Measurements from ENCODE around the gene INSM1.

Gene INSM1

DNA sequence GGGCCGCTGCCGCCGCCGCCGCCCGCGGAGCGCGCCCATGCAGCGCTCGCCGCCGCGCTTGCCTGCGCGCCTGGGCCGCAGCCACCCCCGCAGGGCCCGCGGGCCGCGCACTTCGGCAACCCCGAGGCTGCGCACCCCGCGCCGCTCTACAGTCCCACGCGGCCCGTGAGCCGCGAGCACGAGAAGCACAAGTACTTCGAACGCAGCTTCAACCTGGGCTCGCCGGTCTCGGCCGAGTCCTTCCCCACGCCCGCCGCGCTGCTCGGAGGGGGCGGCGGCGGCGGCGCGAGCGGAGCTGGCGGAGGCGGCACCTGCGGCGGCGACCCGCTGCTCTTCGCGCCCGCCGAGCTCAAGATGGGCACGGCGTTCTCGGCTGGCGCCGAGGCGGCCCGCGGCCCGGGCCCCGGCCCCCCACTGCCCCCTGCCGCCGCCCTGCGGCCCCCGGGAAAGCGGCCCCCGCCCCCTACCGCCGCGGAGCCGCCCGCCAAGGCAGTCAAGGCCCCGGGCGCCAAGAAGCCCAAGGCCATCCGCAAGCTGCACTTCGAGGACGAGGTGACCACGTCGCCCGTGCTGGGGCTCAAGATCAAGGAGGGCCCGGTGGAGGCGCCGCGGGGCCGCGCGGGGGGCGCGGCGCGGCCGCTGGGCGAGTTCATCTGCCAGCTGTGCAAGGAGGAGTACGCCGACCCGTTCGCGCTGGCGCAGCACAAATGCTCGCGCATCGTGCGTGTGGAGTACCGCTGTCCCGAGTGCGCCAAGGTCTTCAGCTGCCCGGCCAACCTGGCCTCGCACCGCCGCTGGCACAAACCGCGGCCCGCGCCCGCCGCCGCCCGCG lies 730 bp downstream of the INSM1 start:
- H3K27ac ChIP-seq (ENCODE audit: insufficient read depth, low read length, poor library complexity, severe bottlenecking): no peak overlapping the region
- peaks cover 7% of the 10 kb centered on the region for H3K4me1 ChIP-seq (ENCODE audit: control insufficient read depth, insufficient read depth, low read length, poor library complexity, severe bottlenecking)
- H3K36me3 ChIP-seq (ENCODE audit: control insufficient read depth, insufficient read depth, low read length): no peaks in the 10 kb centered on the region
- no peak overlapping the region for H3K4me3 ChIP-seq (ENCODE audit: insufficient read depth, low read depth, low read length, poor library complexity, severe bottlenecking)
- H3K9me3 ChIP-seq (ENCODE audit: control insufficient read depth, low read length): no peaks in the 10 kb centered on the region
- H3K27me3 ChIP-seq (replicated peaks; ENCODE audit: control insufficient read depth, insufficient read depth, low read length, poor library complexity, severe bottlenecking): peaks cover 18% of the 10 kb centered on the region
- no peak for DNase-seq

DNA sequence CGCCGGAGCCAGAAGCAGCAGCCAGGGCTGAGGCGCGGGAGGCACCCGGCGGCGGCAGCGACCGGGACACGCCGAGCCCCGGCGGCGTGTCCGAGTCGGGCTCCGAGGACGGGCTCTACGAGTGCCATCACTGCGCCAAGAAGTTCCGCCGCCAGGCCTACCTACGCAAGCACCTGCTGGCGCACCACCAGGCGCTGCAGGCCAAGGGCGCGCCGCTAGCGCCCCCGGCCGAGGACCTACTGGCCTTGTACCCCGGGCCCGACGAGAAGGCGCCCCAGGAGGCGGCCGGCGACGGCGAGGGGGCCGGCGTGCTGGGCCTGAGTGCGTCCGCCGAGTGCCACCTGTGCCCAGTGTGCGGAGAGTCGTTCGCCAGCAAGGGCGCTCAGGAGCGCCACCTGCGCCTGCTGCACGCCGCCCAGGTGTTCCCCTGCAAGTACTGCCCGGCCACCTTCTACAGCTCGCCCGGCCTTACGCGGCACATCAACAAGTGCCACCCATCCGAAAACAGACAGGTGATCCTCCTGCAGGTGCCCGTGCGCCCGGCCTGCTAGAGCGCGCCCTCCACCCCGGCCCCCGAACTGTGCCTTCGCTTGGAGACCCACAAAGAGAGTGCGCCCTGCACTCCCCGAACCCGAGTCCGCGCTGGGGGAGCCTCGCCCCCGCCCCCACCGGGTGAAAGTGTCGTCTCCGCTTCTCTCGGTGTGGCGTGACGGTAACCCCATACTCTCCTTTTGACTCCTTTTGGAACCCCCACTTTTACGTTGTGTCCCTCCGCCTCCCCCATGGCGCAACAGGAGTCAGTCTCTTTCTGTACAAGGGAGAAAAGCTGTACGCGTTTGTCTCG lies 1.6 kb downstream of the INSM1 start:
- H3K27me3 ChIP-seq (replicated peaks; ENCODE audit: control insufficient read depth, insufficient read depth, low read length, poor library complexity, severe bottlenecking): peaks cover 18% of the 10 kb centered on the region
- no peak overlapping the region for H3K4me3 ChIP-seq (ENCODE audit: insufficient read depth, low read depth, low read length, poor library complexity, severe bottlenecking)
- no peaks in the 10 kb centered on the region for H3K9me3 ChIP-seq (ENCODE audit: control insufficient read depth, low read length)
- no peak overlapping the region for H3K27ac ChIP-seq (ENCODE audit: insufficient read depth, low read length, poor library complexity, severe bottlenecking)
- no peak for DNase-seq
- H3K36me3 ChIP-seq (ENCODE audit: control insufficient read depth, insufficient read depth, low read length): no peaks in the 10 kb centered on the region
- peaks cover 7% of the 10 kb centered on the region for H3K4me1 ChIP-seq (ENCODE audit: control insufficient read depth, insufficient read depth, low read length, poor library complexity, severe bottlenecking)

DNA sequence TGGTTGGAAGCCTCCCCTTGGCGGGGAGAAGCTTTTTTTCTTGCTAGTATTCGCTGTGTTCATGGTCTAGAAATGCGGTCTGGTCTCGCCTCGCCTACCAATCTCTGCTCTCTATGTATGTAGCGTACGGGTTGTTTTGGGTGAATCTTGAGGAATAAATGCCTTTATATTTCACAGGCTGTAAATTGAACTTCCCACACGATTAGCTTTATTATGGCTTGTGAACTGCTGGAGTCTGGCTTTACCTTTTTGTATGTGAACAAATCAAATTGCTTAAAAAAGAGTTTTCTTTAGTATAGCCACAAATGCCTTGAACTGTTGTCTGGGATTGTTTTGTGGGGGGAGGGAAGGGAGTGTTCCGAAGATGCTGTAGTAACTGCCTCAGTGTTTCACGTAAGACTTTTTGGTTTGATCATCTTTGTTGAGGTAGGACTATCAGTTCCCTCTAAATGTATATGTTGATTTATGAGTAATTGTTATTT lies 2.2 kb downstream of the INSM1 start:
- H3K9me3 ChIP-seq (ENCODE audit: control insufficient read depth, low read length): no peaks in the 10 kb centered on the region
- DNase-seq: no peak
- H3K27me3 ChIP-seq (replicated peaks; ENCODE audit: control insufficient read depth, insufficient read depth, low read length, poor library complexity, severe bottlenecking): peaks cover 18% of the 10 kb centered on the region
- H3K36me3 ChIP-seq (ENCODE audit: control insufficient read depth, insufficient read depth, low read length): no peaks in the 10 kb centered on the region
- no peak overlapping the region for H3K4me3 ChIP-seq (ENCODE audit: insufficient read depth, low read depth, low read length, poor library complexity, severe bottlenecking)
- H3K27ac ChIP-seq (ENCODE audit: insufficient read depth, low read length, poor library complexity, severe bottlenecking): no peak overlapping the region
- H3K4me1 ChIP-seq (ENCODE audit: control insufficient read depth, insufficient read depth, low read length, poor library complexity, severe bottlenecking): peaks cover 7% of the 10 kb centered on the region

DNA sequence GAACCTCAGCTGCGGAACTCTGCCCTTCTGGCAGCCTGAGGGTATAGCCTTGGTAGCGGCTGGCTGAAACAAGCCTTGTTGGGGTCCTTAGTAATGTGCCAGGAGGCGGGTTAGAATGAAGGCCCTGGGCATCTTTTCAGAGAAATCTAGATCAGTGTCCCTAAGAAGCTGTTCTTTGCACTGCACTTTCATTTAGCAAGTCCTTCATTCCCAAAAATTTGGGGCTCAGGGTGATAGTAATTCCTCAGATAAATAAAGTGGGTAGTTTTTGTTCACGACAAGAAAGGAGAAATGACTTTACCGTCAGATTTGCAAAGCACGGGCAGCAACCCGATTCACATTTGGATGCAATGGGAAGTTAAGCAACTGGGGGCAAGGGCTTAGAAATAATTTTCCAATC lies 3.2 kb downstream of the INSM1 start:
- no peaks in the 10 kb centered on the region for H3K9me3 ChIP-seq (ENCODE audit: control insufficient read depth, low read length)
- H3K36me3 ChIP-seq (ENCODE audit: control insufficient read depth, insufficient read depth, low read length): no peaks in the 10 kb centered on the region
- no peak overlapping the region for H3K27ac ChIP-seq (ENCODE audit: insufficient read depth, low read length, poor library complexity, severe bottlenecking)
- H3K4me1 ChIP-seq (ENCODE audit: control insufficient read depth, insufficient read depth, low read length, poor library complexity, severe bottlenecking): peaks cover 7% of the 10 kb centered on the region
- no peak for DNase-seq
- peaks cover 18% of the 10 kb centered on the region for H3K27me3 ChIP-seq (replicated peaks; ENCODE audit: control insufficient read depth, insufficient read depth, low read length, poor library complexity, severe bottlenecking)
- no peak overlapping the region for H3K4me3 ChIP-seq (ENCODE audit: insufficient read depth, low read depth, low read length, poor library complexity, severe bottlenecking)

DNA sequence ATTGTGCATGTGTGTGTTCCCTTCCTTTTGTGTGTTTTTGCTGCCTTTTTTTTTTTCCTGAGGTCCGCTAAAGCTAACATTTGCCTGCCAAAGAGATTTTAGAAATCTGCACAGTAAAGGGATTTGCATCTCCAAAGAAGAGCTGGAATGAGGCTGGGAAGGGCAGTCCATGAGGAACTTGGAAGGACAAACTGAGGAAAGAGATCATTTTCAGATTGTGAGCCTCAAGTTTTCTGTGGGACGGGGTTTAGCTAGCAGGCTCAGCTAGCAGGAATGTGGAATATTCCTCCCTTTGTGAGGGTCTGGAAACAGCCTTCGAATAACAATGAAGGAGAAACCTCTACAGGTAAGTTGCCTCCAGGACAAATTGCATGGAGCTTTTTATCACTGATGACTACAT lies 3.8 kb downstream of the INSM1 start:
- H3K27ac ChIP-seq (ENCODE audit: insufficient read depth, low read length, poor library complexity, severe bottlenecking): no peak overlapping the region
- no peaks in the 10 kb centered on the region for H3K36me3 ChIP-seq (ENCODE audit: control insufficient read depth, insufficient read depth, low read length)
- no peak for DNase-seq
- peaks cover 7% of the 10 kb centered on the region for H3K4me1 ChIP-seq (ENCODE audit: control insufficient read depth, insufficient read depth, low read length, poor library complexity, severe bottlenecking)
- no peaks in the 10 kb centered on the region for H3K9me3 ChIP-seq (ENCODE audit: control insufficient read depth, low read length)
- no peak overlapping the region for H3K4me3 ChIP-seq (ENCODE audit: insufficient read depth, low read depth, low read length, poor library complexity, severe bottlenecking)
- peaks cover 17% of the 10 kb centered on the region for H3K27me3 ChIP-seq (replicated peaks; ENCODE audit: control insufficient read depth, insufficient read depth, low read length, poor library complexity, severe bottlenecking)

DNA sequence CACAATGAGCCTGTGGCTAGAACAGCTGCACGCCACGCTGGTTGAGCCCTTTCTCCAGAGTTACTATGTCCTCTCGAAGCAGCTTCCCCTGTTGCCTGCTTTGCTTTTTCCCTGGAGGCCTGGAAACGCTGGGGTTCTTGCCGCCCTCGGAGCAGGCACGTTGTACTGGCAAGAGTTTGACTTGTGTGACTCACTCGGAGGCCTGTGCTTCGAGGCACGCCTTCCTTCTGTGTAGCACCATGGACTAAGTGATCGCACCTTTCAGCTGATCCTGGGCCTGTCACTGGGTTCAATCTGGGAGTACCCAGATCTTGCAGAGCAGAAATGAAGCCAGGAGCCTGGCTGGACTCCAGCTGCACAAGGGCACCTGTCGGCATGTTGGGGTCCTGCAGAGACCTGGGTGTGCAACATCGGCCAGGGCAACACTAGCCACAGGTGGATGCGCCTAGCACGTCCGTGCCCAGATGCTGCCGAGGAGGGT lies 5.2 kb downstream of the INSM1 start:
- Histone ChIP-seq H3K9me3 (ENCODE audit: control insufficient read depth, low read length) (no peaks in the 10 kb centered on the region), H3K27me3 (replicated peaks; ENCODE audit: control insufficient read depth, insufficient read depth, low read length, poor library complexity, severe bottlenecking) (peaks cover 14% of the 10 kb centered on the region), H3K4me3 (ENCODE audit: insufficient read depth, low read depth, low read length, poor library complexity, severe bottlenecking) (no peak overlapping the region), H3K27ac (ENCODE audit: insufficient read depth, low read length, poor library complexity, severe bottlenecking) (no peak overlapping the region), H3K36me3 (ENCODE audit: control insufficient read depth, insufficient read depth, low read length) (no peaks in the 10 kb centered on the region), H3K4me1 (ENCODE audit: control insufficient read depth, insufficient read depth, low read length, poor library complexity, severe bottlenecking) (peaks cover 7% of the 10 kb centered on the region)
- no peak for DNase-seq

DNA sequence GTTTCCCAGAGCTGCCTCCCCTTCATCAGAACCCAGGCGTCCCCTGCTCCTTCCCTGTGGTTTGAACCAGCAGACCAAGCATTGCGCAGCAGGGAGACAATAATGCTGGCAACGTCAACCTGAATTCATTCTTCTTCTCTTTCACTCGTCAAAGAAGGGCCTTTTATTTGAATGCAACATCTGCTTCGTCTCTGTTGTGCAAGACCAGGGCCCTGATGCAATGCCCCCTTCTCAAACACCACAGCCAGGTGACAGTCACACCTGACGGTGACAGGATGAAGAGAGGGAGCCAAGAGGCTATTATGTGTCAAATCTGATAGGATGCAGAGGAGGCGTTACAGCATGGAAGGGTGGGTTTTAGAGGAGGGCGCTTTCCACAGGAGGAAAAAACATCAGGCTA lies 8.0 kb downstream of the INSM1 start:
- no peak for DNase-seq
- no peaks in the 10 kb centered on the region for H3K9me3 ChIP-seq (ENCODE audit: control insufficient read depth, low read length)
- no peaks in the 10 kb centered on the region for H3K4me1 ChIP-seq (ENCODE audit: control insufficient read depth, insufficient read depth, low read length, poor library complexity, severe bottlenecking)
- no peaks in the 10 kb centered on the region for H3K36me3 ChIP-seq (ENCODE audit: control insufficient read depth, insufficient read depth, low read length)
- H3K27ac ChIP-seq (ENCODE audit: insufficient read depth, low read length, poor library complexity, severe bottlenecking): no peak overlapping the region
- peaks cover 11% of the 10 kb centered on the region for H3K27me3 ChIP-seq (replicated peaks; ENCODE audit: control insufficient read depth, insufficient read depth, low read length, poor library complexity, severe bottlenecking)
- no peak overlapping the region for H3K4me3 ChIP-seq (ENCODE audit: insufficient read depth, low read depth, low read length, poor library complexity, severe bottlenecking)

DNA sequence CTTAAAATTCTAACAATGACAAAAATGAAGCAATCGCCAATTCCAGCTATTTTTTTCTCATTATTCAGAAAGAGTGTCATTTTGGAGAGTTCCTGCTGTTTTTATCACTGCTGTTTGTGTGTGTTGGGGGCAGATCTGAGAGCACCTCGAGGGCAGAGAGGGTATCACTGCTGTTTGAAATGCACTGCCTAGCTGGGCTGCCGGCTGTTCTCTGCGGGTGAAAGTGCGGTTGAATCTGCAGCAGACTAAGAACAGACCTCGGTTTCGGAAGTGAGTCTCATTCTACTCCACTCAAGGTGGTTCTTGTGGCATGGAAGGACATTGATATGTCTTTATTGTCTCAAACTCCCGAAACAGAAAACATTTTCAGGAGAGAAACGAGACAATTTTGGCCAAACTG lies 18.3 kb downstream of the INSM1 start:
- DNase-seq: no peak
- Histone ChIP-seq H3K4me3 (ENCODE audit: insufficient read depth, low read depth, low read length, poor library complexity, severe bottlenecking) (no peak overlapping the region), H3K27me3 (replicated peaks; ENCODE audit: control insufficient read depth, insufficient read depth, low read length, poor library complexity, severe bottlenecking) (no peaks in the 10 kb centered on the region), H3K9me3 (ENCODE audit: control insufficient read depth, low read length) (no peaks in the 10 kb centered on the region), H3K4me1 (ENCODE audit: control insufficient read depth, insufficient read depth, low read length, poor library complexity, severe bottlenecking) (no peaks in the 10 kb centered on the region), H3K27ac (ENCODE audit: insufficient read depth, low read length, poor library complexity, severe bottlenecking) (no peak overlapping the region), H3K36me3 (ENCODE audit: control insufficient read depth, insufficient read depth, low read length) (no peaks in the 10 kb centered on the region)

DNA sequence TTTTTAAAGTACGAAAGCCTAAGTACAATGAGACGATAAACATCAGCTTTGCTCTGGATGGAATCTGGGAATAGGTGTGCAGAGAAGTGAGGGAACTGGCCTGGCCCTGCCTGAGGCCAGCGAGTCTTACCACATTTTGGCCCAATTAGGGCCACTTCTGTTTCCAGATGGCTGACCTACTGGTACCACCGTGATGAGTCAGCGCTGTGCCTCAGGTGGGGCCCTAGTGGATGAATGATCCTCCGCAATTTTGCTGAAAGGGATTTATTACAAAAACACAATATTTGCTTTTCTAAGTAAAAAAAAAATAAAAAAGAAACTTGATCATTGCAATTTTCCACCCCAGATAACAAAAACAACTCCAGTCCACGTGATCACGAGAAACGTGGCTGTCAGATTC lies 22.5 kb downstream of the INSM1 start:
- no peaks in the 10 kb centered on the region for H3K27me3 ChIP-seq (replicated peaks; ENCODE audit: control insufficient read depth, insufficient read depth, low read length, poor library complexity, severe bottlenecking)
- H3K4me3 ChIP-seq (ENCODE audit: insufficient read depth, low read depth, low read length, poor library complexity, severe bottlenecking): no peak overlapping the region
- no peak for DNase-seq
- H3K4me1 ChIP-seq (ENCODE audit: control insufficient read depth, insufficient read depth, low read length, poor library complexity, severe bottlenecking): no peaks in the 10 kb centered on the region
- H3K9me3 ChIP-seq (ENCODE audit: control insufficient read depth, low read length): no peaks in the 10 kb centered on the region
- H3K36me3 ChIP-seq (ENCODE audit: control insufficient read depth, insufficient read depth, low read length): peaks cover under 1% of the 10 kb centered on the region
- no peak overlapping the region for H3K27ac ChIP-seq (ENCODE audit: insufficient read depth, low read length, poor library complexity, severe bottlenecking)

DNA sequence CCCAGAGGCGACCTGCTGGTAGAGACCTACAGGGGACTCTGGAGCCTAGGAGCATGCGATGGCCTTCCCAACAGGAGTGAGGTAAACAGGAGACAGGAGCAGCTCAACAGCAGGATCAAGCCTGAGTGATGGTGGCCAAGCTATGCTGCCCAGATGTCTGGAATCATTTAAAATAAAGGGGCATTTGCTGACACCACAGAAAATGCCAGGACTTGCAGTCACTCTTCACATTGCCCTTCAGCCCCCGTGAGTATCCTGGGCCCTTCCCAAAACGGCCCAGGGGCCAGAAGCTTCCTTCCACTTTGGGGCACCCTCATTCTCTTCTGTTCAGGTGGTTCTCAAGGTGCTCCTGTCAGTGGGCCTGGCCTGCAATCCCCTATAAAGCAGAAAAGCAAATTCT lies 23.2 kb downstream of the INSM1 start:
- no peak overlapping the region for H3K4me3 ChIP-seq (ENCODE audit: insufficient read depth, low read depth, low read length, poor library complexity, severe bottlenecking)
- H3K4me1 ChIP-seq (ENCODE audit: control insufficient read depth, insufficient read depth, low read length, poor library complexity, severe bottlenecking): no peaks in the 10 kb centered on the region
- H3K27ac ChIP-seq (ENCODE audit: insufficient read depth, low read length, poor library complexity, severe bottlenecking): no peak overlapping the region
- no peaks in the 10 kb centered on the region for H3K27me3 ChIP-seq (replicated peaks; ENCODE audit: control insufficient read depth, insufficient read depth, low read length, poor library complexity, severe bottlenecking)
- no peak for DNase-seq
- no peaks in the 10 kb centered on the region for H3K9me3 ChIP-seq (ENCODE audit: control insufficient read depth, low read length)
- peaks cover 3% of the 10 kb centered on the region for H3K36me3 ChIP-seq (ENCODE audit: control insufficient read depth, insufficient read depth, low read length)

Data from effector memory CD4-positive, alpha-beta T cell (primary cell).